ENCODE data around the gene HOOK2. TPM values are rescaled to one million over a fixed set of nuclear protein-coding genes. Genes with fewer than 3 reads are reported as not detected.
A peak's percentile ranks its signal among the peaks of the same experiment; 100 is the strongest.

Gene HOOK2
- total and polyA plus RNA-seq, 2 of the 13 experiments (the other 11 are each of a cell fraction or from before 2014, with no cell fraction given) = 9.2 to 12.9 TPM

DNA sequence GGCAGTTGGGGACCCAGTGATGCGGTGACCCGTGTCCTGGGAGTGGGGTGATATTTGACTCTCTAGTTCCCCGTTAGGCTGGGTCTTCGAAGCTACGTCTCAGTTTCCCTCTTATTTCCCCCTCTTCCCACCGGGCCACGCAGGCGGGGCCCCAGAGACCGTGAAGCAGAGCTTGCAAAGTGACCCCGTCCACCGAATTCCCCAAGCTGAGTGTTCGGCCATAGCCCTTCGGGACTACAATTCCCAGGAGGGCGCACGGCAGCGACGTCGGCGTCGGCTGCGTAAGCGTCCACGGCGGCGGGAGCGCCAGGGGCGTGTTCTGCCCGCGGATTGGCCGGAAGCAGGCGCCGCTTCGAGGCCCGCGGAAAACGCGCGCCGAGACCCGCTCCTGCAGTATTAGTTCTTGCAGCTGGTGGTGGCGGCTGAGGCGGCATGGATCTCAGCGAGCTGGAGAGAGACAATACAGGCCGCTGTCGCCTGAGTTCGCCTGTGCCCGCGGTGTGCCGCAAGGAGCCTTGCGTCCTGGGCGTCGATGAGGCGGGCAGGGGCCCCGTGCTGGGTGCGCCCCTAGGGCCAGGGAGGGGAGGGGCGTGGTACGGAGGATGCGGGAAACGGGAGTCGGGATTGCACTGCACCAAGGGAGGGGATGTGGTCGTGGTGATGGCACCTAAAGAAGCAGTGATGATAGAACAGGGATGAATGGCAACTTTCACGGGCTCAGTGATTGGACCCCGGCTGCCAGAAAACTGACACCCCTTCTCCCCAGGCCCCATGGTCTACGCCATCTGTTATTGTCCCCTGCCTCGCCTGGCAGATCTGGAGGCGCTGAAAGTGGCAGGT, 31.1 kb upstream of the HOOK2 start, which contains the start of gene RNASEH2A (continued):
- TF ChIP-seq JUNB (CRISPR knock-in tag; IDR thresholded peaks at IDR 0.05; ENCODE audit: borderline replicate concordance) = 0 out of 2 replicates have a peak, but pooled peaks have one; percentile 41
- no peak; the same call in 1 of the 2 replicates for TF ChIP-seq HOXA5 (CRISPR knock-in tag; IDR thresholded peaks at IDR 0.05)
- no peak; the same call in 1 of the 2 replicates for TF ChIP-seq NKX3-1 (CRISPR knock-in tag; IDR thresholded peaks at IDR 0.05)
- TF ChIP-seq ZNF878 (CRISPR knock-in tag; IDR thresholded peaks at IDR 0.05) = peak; percentile 7; the same call in 1 of the 2 replicates
- peak; percentile 80 for TF ChIP-seq HIVEP1 (CRISPR knock-in tag; IDR thresholded peaks at IDR 0.05)
- 0 out of 2 replicates have a peak, but pooled peaks have one; percentile 48 for TF ChIP-seq KAT7 (CRISPR knock-in tag; IDR thresholded peaks at IDR 0.05; ENCODE audit: borderline replicate concordance)
- peak; percentile 73; the same call in 1 of the 2 replicates for TF ChIP-seq HOXD1 (CRISPR knock-in tag; IDR thresholded peaks at IDR 0.05)
- peak; percentile 97 for TF ChIP-seq RNF2 (conservative IDR thresholded peaks at IDR 0.05; ENCODE audit: low read depth)
- TF ChIP-seq TCF7L2 (IDR thresholded peaks at IDR 0.05; ENCODE audit: low read depth, low read length) = no peak
- TF ChIP-seq, protein P1, sequence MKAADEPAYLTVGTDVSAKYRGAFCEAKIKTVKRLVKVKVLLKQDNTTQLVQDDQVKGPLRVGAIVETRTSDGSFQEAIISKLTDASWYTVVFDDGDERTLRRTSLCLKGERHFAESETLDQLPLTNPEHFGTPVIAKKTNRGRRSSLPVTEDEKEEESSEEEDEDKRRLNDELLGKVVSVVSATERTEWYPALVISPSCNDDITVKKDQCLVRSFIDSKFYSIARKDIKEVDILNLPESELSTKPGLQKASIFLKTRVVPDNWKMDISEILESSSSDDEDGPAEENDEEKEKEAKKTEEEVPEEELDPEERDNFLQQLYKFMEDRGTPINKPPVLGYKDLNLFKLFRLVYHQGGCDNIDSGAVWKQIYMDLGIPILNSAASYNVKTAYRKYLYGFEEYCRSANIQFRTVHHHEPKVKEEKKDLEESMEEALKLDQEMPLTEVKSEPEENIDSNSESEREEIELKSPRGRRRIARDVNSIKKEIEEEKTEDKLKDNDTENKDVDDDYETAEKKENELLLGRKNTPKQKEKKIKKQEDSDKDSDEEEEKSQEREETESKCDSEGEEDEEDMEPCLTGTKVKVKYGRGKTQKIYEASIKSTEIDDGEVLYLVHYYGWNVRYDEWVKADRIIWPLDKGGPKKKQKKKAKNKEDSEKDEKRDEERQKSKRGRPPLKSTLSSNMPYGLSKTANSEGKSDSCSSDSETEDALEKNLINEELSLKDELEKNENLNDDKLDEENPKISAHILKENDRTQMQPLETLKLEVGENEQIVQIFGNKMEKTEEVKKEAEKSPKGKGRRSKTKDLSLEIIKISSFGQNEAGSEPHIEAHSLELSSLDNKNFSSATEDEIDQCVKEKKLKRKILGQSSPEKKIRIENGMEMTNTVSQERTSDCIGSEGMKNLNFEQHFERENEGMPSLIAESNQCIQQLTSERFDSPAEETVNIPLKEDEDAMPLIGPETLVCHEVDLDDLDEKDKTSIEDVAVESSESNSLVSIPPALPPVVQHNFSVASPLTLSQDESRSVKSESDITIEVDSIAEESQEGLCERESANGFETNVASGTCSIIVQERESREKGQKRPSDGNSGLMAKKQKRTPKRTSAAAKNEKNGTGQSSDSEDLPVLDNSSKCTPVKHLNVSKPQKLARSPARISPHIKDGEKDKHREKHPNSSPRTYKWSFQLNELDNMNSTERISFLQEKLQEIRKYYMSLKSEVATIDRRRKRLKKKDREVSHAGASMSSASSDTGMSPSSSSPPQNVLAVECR (CRISPR knock-in tag; IDR thresholded peaks at IDR 0.05; ENCODE audit: borderline replicate concordance) = peak; percentile 99
- TF ChIP-seq ZNF12 (CRISPR knock-in tag; IDR thresholded peaks at IDR 0.05) = 0 out of 2 replicates have a peak, but pooled peaks have one; percentile 17
- TF ChIP-seq CEBPG (CRISPR knock-in tag; IDR thresholded peaks at IDR 0.05) = peak; percentile 23; the same call in 1 of the 2 replicates
- TF ChIP-seq, protein P2, sequence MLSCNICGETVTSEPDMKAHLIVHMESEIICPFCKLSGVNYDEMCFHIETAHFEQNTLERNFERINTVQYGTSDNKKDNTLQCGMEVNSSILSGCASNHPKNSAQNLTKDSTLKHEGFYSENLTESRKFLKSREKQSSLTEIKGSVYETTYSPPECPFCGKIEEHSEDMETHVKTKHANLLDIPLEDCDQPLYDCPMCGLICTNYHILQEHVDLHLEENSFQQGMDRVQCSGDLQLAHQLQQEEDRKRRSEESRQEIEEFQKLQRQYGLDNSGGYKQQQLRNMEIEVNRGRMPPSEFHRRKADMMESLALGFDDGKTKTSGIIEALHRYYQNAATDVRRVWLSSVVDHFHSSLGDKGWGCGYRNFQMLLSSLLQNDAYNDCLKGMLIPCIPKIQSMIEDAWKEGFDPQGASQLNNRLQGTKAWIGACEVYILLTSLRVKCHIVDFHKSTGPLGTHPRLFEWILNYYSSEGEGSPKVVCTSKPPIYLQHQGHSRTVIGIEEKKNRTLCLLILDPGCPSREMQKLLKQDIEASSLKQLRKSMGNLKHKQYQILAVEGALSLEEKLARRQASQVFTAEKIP (CRISPR knock-in tag; IDR thresholded peaks at IDR 0.05; ENCODE audit: borderline replicate concordance) = no peak
- TF ChIP-seq, protein P3, sequence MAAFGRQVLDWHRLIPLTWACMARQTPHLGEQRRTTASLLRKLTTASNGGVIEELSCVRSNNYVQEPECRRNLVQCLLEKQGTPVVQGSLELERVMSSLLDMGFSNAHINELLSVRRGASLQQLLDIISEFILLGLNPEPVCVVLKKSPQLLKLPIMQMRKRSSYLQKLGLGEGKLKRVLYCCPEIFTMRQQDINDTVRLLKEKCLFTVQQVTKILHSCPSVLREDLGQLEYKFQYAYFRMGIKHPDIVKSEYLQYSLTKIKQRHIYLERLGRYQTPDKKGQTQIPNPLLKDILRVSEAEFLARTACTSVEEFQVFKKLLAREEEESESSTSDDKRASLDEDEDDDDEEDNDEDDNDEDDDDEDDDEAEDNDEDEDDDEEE (CRISPR knock-in tag; IDR thresholded peaks at IDR 0.05) = no peak; the same call in 1 of the 2 replicates
- peak; percentile 82; the same call in 1 of the 2 replicates for TF ChIP-seq ZNF773 (CRISPR knock-in tag; IDR thresholded peaks at IDR 0.05; ENCODE audit: borderline replicate concordance)
- peak; percentile 83 for TF ChIP-seq ZNF883 (CRISPR knock-in tag; IDR thresholded peaks at IDR 0.05; ENCODE audit: not compliant biosample characterization)
- peak; percentile 86 for TF ChIP-seq NFYC (CRISPR knock-in tag; IDR thresholded peaks at IDR 0.05)
- no peak for TF ChIP-seq ISX (CRISPR knock-in tag; conservative IDR thresholded peaks at IDR 0.05)
- no peak for TF ChIP-seq ELF4 (CRISPR knock-in tag; IDR thresholded peaks at IDR 0.05; ENCODE audit: borderline replicate concordance)
- TF ChIP-seq, protein P4, sequence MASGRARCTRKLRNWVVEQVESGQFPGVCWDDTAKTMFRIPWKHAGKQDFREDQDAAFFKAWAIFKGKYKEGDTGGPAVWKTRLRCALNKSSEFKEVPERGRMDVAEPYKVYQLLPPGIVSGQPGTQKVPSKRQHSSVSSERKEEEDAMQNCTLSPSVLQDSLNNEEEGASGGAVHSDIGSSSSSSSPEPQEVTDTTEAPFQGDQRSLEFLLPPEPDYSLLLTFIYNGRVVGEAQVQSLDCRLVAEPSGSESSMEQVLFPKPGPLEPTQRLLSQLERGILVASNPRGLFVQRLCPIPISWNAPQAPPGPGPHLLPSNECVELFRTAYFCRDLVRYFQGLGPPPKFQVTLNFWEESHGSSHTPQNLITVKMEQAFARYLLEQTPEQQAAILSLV (CRISPR knock-in tag; IDR thresholded peaks at IDR 0.05; ENCODE audit: borderline replicate concordance) = peak; percentile 84; the same call in 1 of the 2 replicates
- no peak for TF ChIP-seq GTF2F1 (IDR thresholded peaks at IDR 0.05; ENCODE audit: low read length)

Data from HepG2 (cell line).